H1 (cell line): ENCODE data around the gene KATNIP. TPM values are rescaled to one million over a fixed set of nuclear protein-coding genes. Genes with fewer than 3 reads are reported as not detected.

Experiments used
- CTCF ChIA-PET: fragments of 300-600 bp; sonication (Branson Sonifier 250); formaldehyde crosslinking; loops from one replicate; lab custom pipeline; 2021; ENCODE audit not compliant: partially characterized antibody; lab: Charles Lee
- POLR2A ChIA-PET: fragments of 300-600 bp; sonication (Branson Sonifier 250); formaldehyde crosslinking; loops from one replicate; lab custom pipeline; 2021; ENCODE audit warnings: inconsistent platforms; ENCODE audit not compliant: partially characterized antibody; lab: Charles Lee
- DNase-seq, 2 experiments: peaks; one replicate each; pipeline versions ENCODE4 v3.0.0 to v3.0.0-alpha.2; 2010 to 2022; ENCODE audit warnings: low spot score in 2 of 2, low read depth in 1 of 2, mixed read lengths in 1 of 2
- FAIRE-seq: peaks from 2 replicates; lab custom pipeline; 2011; peaks lifted over from hg19 to GRCh38; lab: Jason Lieb, UNC
- H2AFZ ChIP-seq: 2 replicates; pipeline ENCODE4 v1.8.1; 2012; ENCODE audit warnings: low read length, inconsistent platforms
- H2AK5ac ChIP-seq: 2 replicates; pipeline ENCODE4 v1.6.1; 2013; ENCODE audit warnings: low read depth, low read length
- H2BK120ac ChIP-seq: replicated peaks from 2 replicates; pipeline ENCODE3; 2013; ENCODE audit warnings: low read depth, low read length, inconsistent platforms
- H2BK12ac ChIP-seq: 2 replicates; pipeline ENCODE4 v1.6.1; 2013; ENCODE audit warnings: low read depth, low read length
- H2BK15ac ChIP-seq: 2 replicates; pipeline ENCODE4 v1.6.1; 2013; ENCODE audit warnings: low read length
- H2BK20ac ChIP-seq: 2 replicates; pipeline ENCODE4 v1.6.1; 2013; ENCODE audit warnings: low read length
- H2BK5ac ChIP-seq: 2 replicates; pipeline ENCODE4 v1.6.1; 2013; ENCODE audit warnings: low read depth, low read length
- H3K14ac ChIP-seq: 2 replicates; pipeline ENCODE4 v1.6.1; 2013; ENCODE audit warnings: inconsistent platforms; ENCODE audit not compliant: insufficient read length
- H3K18ac ChIP-seq: 2 replicates; pipeline ENCODE4 v1.6.1; 2013; ENCODE audit warnings: low read length; ENCODE audit errors: extremely low read depth
- H3K23ac ChIP-seq: 2 replicates; pipeline ENCODE4 v1.6.1; 2013; ENCODE audit warnings: inconsistent platforms; ENCODE audit not compliant: insufficient read length
- H3K23me2 ChIP-seq: 2 replicates; pipeline ENCODE4 v1.6.1; 2013; ENCODE audit warnings: low read depth, low read length
- H3K27ac ChIP-seq: 2 replicates; pipeline ENCODE4 v1.6.1; 2011; ENCODE audit warnings: low read depth, low read length, inconsistent platforms
- H3K27me3 ChIP-seq, 4 experiments: replicated peaks in 1 of 4; 1 replicate in 1 of 4; 2 replicates in 3 of 4; pipeline versions ENCODE4 v1.6.1 to v1.8.1; 2011 to 2013; ENCODE audit warnings: low read length in 3 of 4, mild to moderate bottlenecking in 3 of 4, inconsistent platforms in 2 of 4, mixed read lengths in 2 of 4, moderate library complexity in 1 of 4; ENCODE audit not compliant: control insufficient read depth in 3 of 4, insufficient read depth in 3 of 4; ENCODE audit errors: extremely low read depth in 1 of 4
- H3K36me3 ChIP-seq, 4 experiments: 2 replicates each; pipeline versions ENCODE4 v1.6.1 to v1.8.1; 2011 to 2013; ENCODE audit warnings: mild to moderate bottlenecking in 4 of 4, low read length in 3 of 4, moderate library complexity in 2 of 4, control low read depth in 1 of 4, inconsistent platforms in 1 of 4; ENCODE audit not compliant: insufficient read depth in 4 of 4, control insufficient read depth in 2 of 4
- H3K4ac ChIP-seq: replicated peaks from 2 replicates; pipeline ENCODE3; 2013; ENCODE audit warnings: low read length, low read depth, mixed read lengths, inconsistent platforms; ENCODE audit not compliant: insufficient read length
- H3K4me1 ChIP-seq, 4 experiments: replicated peaks in 1 of 4; 1 replicate in 1 of 4; 2 replicates in 3 of 4; pipeline versions ENCODE4 v1.6.1 to v1.8.1; 2011 to 2013; ENCODE audit warnings: low read length in 3 of 4, inconsistent platforms in 2 of 4, mixed read lengths in 1 of 4; ENCODE audit not compliant: insufficient read depth in 4 of 4, control insufficient read depth in 3 of 4
- H3K4me2 ChIP-seq, 2 experiments: 2 replicates each; pipeline versions ENCODE4 v1.6.1 to v1.8.1; 2011 to 2013; ENCODE audit warnings: low read depth in 2 of 2, low read length in 2 of 2, control low read depth in 1 of 2, inconsistent platforms in 1 of 2, mild to moderate bottlenecking in 1 of 2; ENCODE audit not compliant: insufficient read depth in 1 of 2
- H3K4me3 ChIP-seq, 4 experiments: fragments of 200-600, 300-600 bp in 1 of 4; sonication (generic), shearing (Covaris generic), sonication (Bioruptor Twin) in 1 of 4; 2 replicates each; pipeline versions ENCODE4 v1.5.1 to v1.8.1; 2011 to 2016; ENCODE audit warnings: low read length in 4 of 4, low read depth in 3 of 4, control low read depth in 2 of 4, inconsistent platforms in 2 of 4, mild to moderate bottlenecking in 2 of 4, mixed read lengths in 1 of 4, moderate library complexity in 1 of 4; ENCODE audit not compliant: insufficient read depth in 2 of 4; ENCODE audit errors: extremely low read depth in 1 of 4
- H3K56ac ChIP-seq: replicated peaks from 2 replicates; pipeline ENCODE3; 2013; ENCODE audit warnings: low read depth, mild to moderate bottlenecking, mixed read lengths, low read length, inconsistent platforms; ENCODE audit not compliant: insufficient read length
- H3K79me1 ChIP-seq: 2 replicates; pipeline ENCODE4 v1.6.1; 2013; ENCODE audit warnings: low read depth, low read length, control low read depth
- H3K79me2 ChIP-seq, 2 experiments: 2 replicates each; pipeline versions ENCODE4 v1.6.1 to v1.8.1; 2012 to 2013; ENCODE audit warnings: low read length in 2 of 2, mild to moderate bottlenecking in 2 of 2, inconsistent platforms in 1 of 2; ENCODE audit not compliant: insufficient read depth in 2 of 2, control insufficient read depth in 1 of 2
- H3K9ac ChIP-seq, 4 experiments: replicated peaks in 1 of 4; 1 replicate in 1 of 4; 2 replicates in 3 of 4; pipeline versions ENCODE4 v1.6.1 to v1.8.1; 2011 to 2013; ENCODE audit warnings: low read depth in 3 of 4, low read length in 3 of 4, control low read depth in 2 of 4, mild to moderate bottlenecking in 2 of 4, moderate library complexity in 2 of 4, inconsistent platforms in 1 of 4; ENCODE audit errors: extremely low read depth in 1 of 4
- H3K9me3 ChIP-seq, 2 experiments: 2 replicates each; pipeline versions ENCODE4 v1.6.1 to v1.8.1; 2012 to 2013; ENCODE audit warnings: mild to moderate bottlenecking in 2 of 2, moderate library complexity in 2 of 2, control low read depth in 1 of 2, inconsistent platforms in 1 of 2, low read depth in 1 of 2, low read length in 1 of 2, mixed read lengths in 1 of 2; ENCODE audit not compliant: insufficient read depth in 2 of 2
- H4K20me1 ChIP-seq, 2 experiments: replicated peaks in 1 of 2; 2 replicates each; pipeline versions ENCODE3 to v1.8.1; 2011 to 2013; ENCODE audit warnings: inconsistent platforms in 2 of 2, low read length in 2 of 2, mild to moderate bottlenecking in 1 of 2; ENCODE audit not compliant: insufficient read depth in 2 of 2, control insufficient read depth in 1 of 2
- H4K5ac ChIP-seq: 2 replicates; pipeline ENCODE4 v1.6.1; 2013; ENCODE audit warnings: low read length, low read depth, mixed read lengths, inconsistent platforms; ENCODE audit not compliant: insufficient read length
- H4K8ac ChIP-seq: 2 replicates; pipeline ENCODE4 v1.8.0; 2013; ENCODE audit warnings: mild to moderate bottlenecking, moderate library complexity, low read length, inconsistent platforms; ENCODE audit not compliant: insufficient read depth; ENCODE audit errors: extremely low read depth
- H4K91ac ChIP-seq: replicated peaks from 2 replicates; pipeline ENCODE3; 2013; ENCODE audit warnings: low read length, mixed read lengths, inconsistent platforms; ENCODE audit not compliant: insufficient read length
- CBX5 ChIP-seq: fragments of 300-800, 300-1000 bp; sonication (generic); IDR thresholded peaks from 2 replicates; pipeline ENCODE4 v1.7.1; 2016; ENCODE audit warnings: antibody characterized with exemption, low read length, low read depth
- POU5F1 ChIP-seq: IDR thresholded peaks from 2 replicates; pipeline ENCODE4 v1.6.1; 2011; ENCODE audit warnings: low read depth, mild to moderate bottlenecking, low read length, moderate library complexity
- TEAD4 ChIP-seq: IDR thresholded peaks from 2 replicates; pipeline ENCODE4 v1.6.1; 2012; ENCODE audit warnings: low read depth, low read length, inconsistent platforms, mixed read lengths
- WGBS, 2 experiments: shearing (Covaris generic) in 1 of 2; methylation state at CpG; one replicate each; pipeline versions ENCODE4 v1.1.6 to v1.1.7; 2013 to 2015; ENCODE audit warnings: low lambda C conversion rate in 2 of 2, mixed read lengths in 2 of 2, inconsistent platforms in 1 of 2, low coverage in 1 of 2, missing lambda C conversion rate in 1 of 2; ENCODE audit not compliant: insufficient replicate concordance in 2 of 2, insufficient coverage in 1 of 2, insufficient read length in 1 of 2; ENCODE audit errors: extremely low coverage in 1 of 2, missing lambda C conversion rate in 1 of 2; 5-methylcytosine and 5-hydroxymethylcytosine counted together
- polyA plus RNA-seq, 7 experiments: library from polyadenylated mRNA; depleted of rRNA in 3 of 7; stranded (reverse) in 5 of 7; unstranded in 2 of 7; fragments of >200 nt in 5 of 7; fragments of 200-250 nt in 2 of 7; gene quantifications; 1 replicate in 5 of 7; 2 replicates in 1 of 7; 4 replicates in 1 of 7; pipeline versions ENCODE4 v1.2.1 to v1.2.3, GENCODE V29; 2011 to 2013; ENCODE audit warnings: missing spikeins in 2 of 7, mixed read lengths in 2 of 7
- total RNA-seq: library from RNA; stranded (reverse); fragmentation: NEBNext Ultra II Directional; extraction: Animal tissue kit (Norgen Biotek cat#: 25700); gene quantifications from 2 replicates; pipeline ENCODE4 v1.2.1, GENCODE V29; 2021

The KATNIP gene
- total and polyA plus RNA-seq, 2 of the 8 experiments (the other 6 are each of a cell fraction or from before 2014, with no cell fraction given): 7.9 to 20.0 TPM

GRCh38 chr16:27500801-27501200 lies 49.1 kb upstream of the KATNIP start:
- no peak overlapping the region for H2BK12ac ChIP-seq
- H3K79me2 ChIP-seq: no peaks in the 10 kb centered on the region
- 86% methylated on average over 3 of the region's 3 CpGs; no CpG with 5 or more reads in 1 of the 2 experiments for whole genome bisulfite sequencing, 2 experiments
- no peaks in the 10 kb centered on the region for H3K4me1 ChIP-seq
- H2BK15ac ChIP-seq: no peak overlapping the region
- H3K27ac ChIP-seq: no peak overlapping the region
- H2AFZ ChIP-seq: no peak overlapping the region
- H3K27me3 ChIP-seq: no peaks in the 10 kb centered on the region
- H3K9ac ChIP-seq: no peak overlapping the region
- no peak overlapping the region for H4K91ac ChIP-seq
- DNase-seq (no peak), FAIRE-seq (no peak)
- H3K56ac ChIP-seq: no peak overlapping the region
- no peak overlapping the region for H3K4ac ChIP-seq
- H3K23me2 ChIP-seq: no peaks in the 10 kb centered on the region
- H3K79me1 ChIP-seq: 0 out of 2 replicates have a peak, but pooled peaks cover 2% of the 10 kb centered on the region
- H3K14ac ChIP-seq: no peak overlapping the region
- ChIA-PET POLR2A (no interaction called here), CTCF (interaction anchor here (1.6 to 4.7 kb wide), 2 partner anchors 15 to 17 kb away, joined by 4 to 25 read pairs; no protein-coding TSS in a partner anchor)
- no peaks in the 10 kb centered on the region for H3K9me3 ChIP-seq
- TF ChIP-seq TEAD4 (no peak), POU5F1 (no peak), CBX5 (no peak)
- no peak overlapping the region for H2BK120ac ChIP-seq
- H4K5ac ChIP-seq: no peak overlapping the region
- peaks cover 3 to 4% of the 10 kb centered on the region in 2 experiments for H4K20me1 ChIP-seq
- peaks cover 39 to 90% (median 80%) of the 10 kb centered on the region in 4 experiments for H3K36me3 ChIP-seq
- no peak overlapping the region for H3K18ac ChIP-seq
- no peak overlapping the region for H2AK5ac ChIP-seq
- no peak overlapping the region for H2BK5ac ChIP-seq
- no peak overlapping the region for H3K4me3 ChIP-seq
- no peak overlapping the region for H4K8ac ChIP-seq
- H3K23ac ChIP-seq: no peak overlapping the region
- no peak overlapping the region for H3K4me2 ChIP-seq
- H2BK20ac ChIP-seq: no peak overlapping the region
